ENCODE results near the gene TMEM167A.
A peak's percentile ranks its signal among the peaks of the same experiment; 100 is the strongest.

Gene TMEM167A, protein sequence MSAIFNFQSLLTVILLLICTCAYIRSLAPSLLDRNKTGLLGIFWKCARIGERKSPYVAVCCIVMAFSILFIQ

GRCh38 chr5:83076742-83077661, at the start of gene TMEM167A, which contains the start of gene XRCC4:
Gene TMEM167A (minus strand): TSS chr5:83077394. CDS start chr5:83077323, 71 bp downstream.
Gene XRCC4 (plus strand): TSS chr5:83077547. CDS start chr5:83104920, 27,373 bp downstream.
- Mint-ChIP-seq H3K4me1 (peaks cover 42% of the 10 kb centered on the region), H3K4me3 (peak within 1 kb of the TSS; percentile 99), H3K9me3 (peaks cover 0 to 4% of the 10 kb centered on the region in 2 donors), H3K27ac (peak within 1 kb of the TSS; percentile 99 to 100), H3K27me3 (no peaks in the 10 kb centered on the region)
- ATAC-seq (peak; percentile 99), DNase-seq (peak; percentile 90 to 95)

DNA sequence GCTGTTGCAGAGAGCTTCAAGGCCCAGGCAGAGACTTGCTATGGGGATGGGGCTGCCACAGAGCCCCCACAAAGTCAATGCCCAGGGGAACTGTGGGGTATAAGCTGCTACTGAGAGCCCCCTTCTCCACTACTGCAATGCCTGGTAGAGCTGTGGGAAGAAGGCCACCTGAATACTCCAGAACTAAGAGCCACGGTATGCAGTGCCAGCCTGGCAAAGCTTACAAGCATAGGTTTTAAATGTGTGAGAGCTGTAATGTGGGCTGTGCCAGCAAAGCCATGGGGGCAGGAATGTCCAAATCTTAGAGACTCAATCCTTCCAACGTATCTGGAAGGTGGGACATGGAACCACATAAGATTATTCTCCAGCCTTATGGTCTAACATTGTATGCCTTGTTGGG, 49.3 kb upstream of the TMEM167A start:
- peaks cover 8 to 20% of the 10 kb centered on the region in 2 donors for H3K9me3 Mint-ChIP-seq
- no peaks in the 10 kb centered on the region for H3K4me1 Mint-ChIP-seq
- DNase-seq (no peak), ATAC-seq (no peak)
- H3K27me3 Mint-ChIP-seq = no peaks in the 10 kb centered on the region
- no peak overlapping the region for H3K4me3 Mint-ChIP-seq
- no peak overlapping the region for H3K27ac Mint-ChIP-seq

DNA sequence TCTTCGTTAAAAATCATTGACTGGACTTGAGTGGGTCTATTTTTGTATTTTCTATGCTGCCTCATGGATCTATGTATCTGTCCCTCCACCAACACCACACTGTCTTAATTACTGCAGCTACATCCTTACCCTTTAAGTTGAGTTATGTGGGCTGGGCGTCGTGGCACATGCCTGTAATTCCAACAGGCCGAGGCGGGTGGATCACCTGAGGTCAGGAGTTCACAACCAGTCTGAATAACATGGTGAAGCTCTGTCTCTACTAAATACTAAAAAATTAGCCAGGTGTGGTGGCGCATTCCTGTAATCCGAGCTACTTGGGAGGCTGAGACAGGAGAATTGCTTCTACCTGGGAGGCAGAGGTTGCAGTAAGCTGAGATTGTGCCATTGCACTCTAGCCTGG, 48.4 kb upstream of the TMEM167A start:
- no peak overlapping the region for H3K27ac Mint-ChIP-seq
- no peaks in the 10 kb centered on the region for H3K27me3 Mint-ChIP-seq
- H3K4me3 Mint-ChIP-seq = no peak overlapping the region
- no peaks in the 10 kb centered on the region for H3K4me1 Mint-ChIP-seq
- ATAC-seq = no peak
- DNase-seq = no peak
- peaks cover 6 to 10% of the 10 kb centered on the region in 2 donors for H3K9me3 Mint-ChIP-seq

DNA sequence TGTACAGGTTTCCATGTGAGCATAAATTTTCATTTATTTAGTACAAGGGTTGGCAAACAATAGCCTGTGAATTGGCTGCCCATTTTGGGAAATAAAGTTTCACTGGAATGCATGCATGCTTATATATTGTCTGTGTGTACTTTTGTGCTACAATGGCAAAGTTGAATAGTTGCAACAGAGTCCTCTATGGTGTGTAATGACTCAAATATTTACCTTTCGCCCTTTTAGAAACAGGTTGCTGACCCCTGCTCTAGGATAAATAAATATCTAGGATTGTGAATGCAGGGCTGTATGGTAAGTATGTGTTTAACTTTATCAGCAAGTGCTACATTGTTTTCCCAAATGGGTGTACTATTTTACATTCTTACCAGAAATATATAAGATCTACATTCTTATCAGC, 47.4 kb upstream of the TMEM167A start:
- no peak for DNase-seq
- no peak for ATAC-seq
- Mint-ChIP-seq H3K27ac (no peak overlapping the region), H3K4me3 (no peak overlapping the region), H3K27me3 (no peaks in the 10 kb centered on the region), H3K9me3 (peaks cover 7 to 10% of the 10 kb centered on the region in 2 donors), H3K4me1 (no peaks in the 10 kb centered on the region)

DNA sequence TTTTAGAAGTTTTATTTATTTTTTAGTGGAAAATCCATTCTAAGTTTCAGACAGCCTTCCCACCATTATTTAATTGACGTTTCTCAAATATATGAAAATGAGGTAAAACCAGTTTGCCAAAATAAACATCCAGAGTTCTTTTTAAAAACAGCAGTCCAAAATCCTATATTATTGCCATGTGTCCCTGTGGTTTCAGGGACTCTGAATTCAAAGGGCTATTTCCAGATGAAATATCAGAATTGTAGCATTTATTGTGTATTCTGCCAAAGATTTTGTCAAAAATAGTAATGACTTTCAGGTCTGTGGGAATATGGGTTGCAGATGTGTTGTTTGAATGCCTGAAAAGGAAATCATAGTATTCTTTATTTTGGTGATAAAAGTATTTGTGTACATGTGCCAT, 41.8 kb upstream of the TMEM167A start:
- Mint-ChIP-seq H3K27me3 (no peaks in the 10 kb centered on the region), H3K4me1 (no peaks in the 10 kb centered on the region), H3K27ac (no peak overlapping the region), H3K4me3 (no peak overlapping the region), H3K9me3 (peaks cover 8 to 15% of the 10 kb centered on the region in 2 donors)
- no peak for DNase-seq
- no peak for ATAC-seq

- Mint-ChIP-seq H3K4me3 (no peak overlapping the region), H3K4me1 (no peaks in the 10 kb centered on the region), H3K27me3 (no peaks in the 10 kb centered on the region), H3K9me3 (peaks cover 8 to 15% of the 10 kb centered on the region in 2 donors), H3K27ac (no peak overlapping the region)
- DNase-seq = no peak
- ATAC-seq = no peak
Measured at GRCh38 chr5:83118471-83118870, 41.3 kb upstream of the TMEM167A start.

GRCh38 chr5:83115816-83116215, 38.6 kb upstream of the TMEM167A start:
- Mint-ChIP-seq H3K4me1 (no peaks in the 10 kb centered on the region), H3K9me3 (peaks cover 17 to 24% of the 10 kb centered on the region in 2 donors), H3K27ac (no peak overlapping the region), H3K4me3 (no peak overlapping the region), H3K27me3 (no peaks in the 10 kb centered on the region)
- ATAC-seq (no peak), DNase-seq (no peak)

DNA sequence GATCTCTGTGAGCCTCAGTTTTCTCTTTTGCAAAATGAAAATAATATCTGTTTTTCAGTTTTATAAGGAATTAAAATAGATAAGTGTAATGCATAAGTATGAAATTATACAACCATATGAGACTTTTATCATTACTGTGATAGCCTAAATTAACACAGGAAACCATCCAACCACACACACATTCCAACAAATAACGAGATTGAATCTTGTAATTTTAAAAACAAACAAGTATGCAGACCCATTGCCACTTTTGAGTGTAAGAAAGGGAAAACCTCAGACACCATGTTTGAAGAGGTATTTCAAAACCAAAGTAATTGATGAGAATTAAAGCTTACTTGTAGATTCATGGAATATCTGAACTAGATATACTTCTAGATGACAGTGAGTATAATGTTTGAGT, 32.2 kb upstream of the TMEM167A start:
- Mint-ChIP-seq H3K27me3 (no peaks in the 10 kb centered on the region), H3K27ac (no peak overlapping the region), H3K9me3 (peaks cover 9 to 12% of the 10 kb centered on the region in 2 donors), H3K4me3 (no peak overlapping the region), H3K4me1 (no peaks in the 10 kb centered on the region)
- no peak for ATAC-seq
- no peak for DNase-seq

DNA sequence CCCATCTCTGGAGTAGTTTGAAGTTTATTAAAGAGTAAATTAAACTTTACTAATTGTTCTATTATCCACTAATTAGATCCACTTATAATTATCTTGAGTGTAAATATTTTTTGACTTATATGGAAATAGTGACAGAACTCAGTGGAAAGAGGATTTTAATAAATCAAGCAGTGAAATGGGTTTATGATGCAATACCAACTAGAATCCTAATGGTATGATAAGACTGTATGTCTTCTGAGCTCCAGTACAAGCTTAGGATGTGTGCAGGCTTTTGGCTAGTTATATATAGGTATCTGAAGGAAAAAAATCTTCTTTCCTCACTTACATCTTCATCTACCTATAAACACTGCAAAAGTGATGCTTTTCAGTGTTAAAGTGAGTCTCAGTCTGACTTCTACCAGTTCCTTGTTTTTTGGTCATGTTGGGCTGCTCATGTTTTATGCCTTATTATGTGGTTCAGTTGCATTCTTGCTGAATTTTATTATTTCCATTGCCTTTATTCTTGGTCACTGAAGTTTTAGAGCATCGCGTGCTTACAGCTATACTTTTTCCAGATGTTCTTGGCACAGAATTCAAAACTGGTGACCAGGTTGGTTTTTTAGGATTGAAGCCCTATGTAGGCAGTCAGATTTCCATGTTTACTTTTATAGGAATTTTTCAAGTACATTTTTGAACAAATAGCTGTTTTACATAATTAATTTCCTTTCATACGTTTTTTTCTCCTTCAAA, 30.7 kb upstream of the TMEM167A start:
- DNase-seq = no peak
- no peak for ATAC-seq
- no peak overlapping the region for H3K4me3 Mint-ChIP-seq
- peaks cover 5 to 8% of the 10 kb centered on the region in 2 donors for H3K9me3 Mint-ChIP-seq
- no peak overlapping the region for H3K27ac Mint-ChIP-seq
- H3K27me3 Mint-ChIP-seq = no peaks in the 10 kb centered on the region
- no peaks in the 10 kb centered on the region for H3K4me1 Mint-ChIP-seq

- no peak overlapping the region for H3K27ac Mint-ChIP-seq
- H3K4me1 Mint-ChIP-seq = no peaks in the 10 kb centered on the region
- H3K27me3 Mint-ChIP-seq = no peaks in the 10 kb centered on the region
- H3K4me3 Mint-ChIP-seq = no peak overlapping the region
- H3K9me3 Mint-ChIP-seq = no peaks in the 10 kb centered on the region
- no peak for ATAC-seq
- no peak for DNase-seq
Measured at GRCh38 chr5:83104021-83104420, 26.8 kb upstream of the TMEM167A start.

- H3K4me1 Mint-ChIP-seq = no peaks in the 10 kb centered on the region
- H3K9me3 Mint-ChIP-seq = no peaks in the 10 kb centered on the region
- H3K27ac Mint-ChIP-seq = no peak overlapping the region
- no peak overlapping the region for H3K4me3 Mint-ChIP-seq
- ATAC-seq (no peak), DNase-seq (no peak)
- no peaks in the 10 kb centered on the region for H3K27me3 Mint-ChIP-seq
Measured at GRCh38 chr5:83102364-83102980, 25.3 kb upstream of the TMEM167A start.

DNA sequence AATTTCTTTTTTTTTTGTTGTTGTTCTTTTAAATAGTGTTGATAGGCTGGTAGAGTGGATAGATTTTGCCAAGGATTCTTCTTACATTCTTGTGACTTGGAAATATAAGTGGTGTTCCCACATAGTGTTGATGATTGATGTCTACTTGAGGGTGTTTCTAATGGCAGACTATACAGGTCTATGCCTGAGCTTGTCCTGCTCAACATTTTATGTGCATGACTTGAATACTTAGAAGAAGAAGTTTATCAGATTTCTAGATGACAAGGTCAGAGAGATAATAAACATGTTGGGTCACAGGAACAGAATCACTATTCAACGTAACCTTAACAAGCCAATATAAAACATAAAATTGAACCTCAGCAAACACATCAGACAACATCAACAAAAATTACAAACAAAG, 24.3 kb upstream of the TMEM167A start:
- H3K4me1 Mint-ChIP-seq = no peaks in the 10 kb centered on the region

DNA sequence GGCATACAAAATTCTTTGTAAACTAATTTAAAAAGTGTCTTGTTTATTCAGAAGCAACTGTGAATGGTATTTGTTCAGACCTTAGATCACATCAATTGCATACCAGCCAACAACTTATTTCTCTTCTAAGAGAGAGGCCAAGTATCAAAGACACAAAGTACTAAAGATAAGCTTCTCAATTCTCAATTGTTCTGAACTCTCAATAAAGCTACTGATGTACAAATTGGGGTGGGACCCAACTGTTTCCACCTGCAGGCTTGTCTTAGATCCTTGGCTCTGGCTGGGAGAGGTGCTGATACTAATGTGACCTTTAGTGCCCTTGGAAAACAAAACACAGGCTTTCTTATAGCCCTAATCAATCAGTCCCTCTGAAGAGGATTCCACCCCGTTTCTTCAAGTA, 22.3 kb upstream of the TMEM167A start:
- Mint-ChIP-seq H3K4me1 (peaks cover 5% of the 10 kb centered on the region), H3K9me3 (peaks cover under 1 to 15% of the 10 kb centered on the region in 2 donors), H3K27ac (no peak overlapping the region), H3K4me3 (no peak overlapping the region), H3K27me3 (no peaks in the 10 kb centered on the region)
- DNase-seq (no peak), ATAC-seq (no peak)

More for the DNA sequence above, 24.3 kb upstream of the TMEM167A start:
- Mint-ChIP-seq H3K27me3 (no peaks in the 10 kb centered on the region), H3K27ac (no peak overlapping the region), H3K9me3 (no peaks in the 10 kb centered on the region), H3K4me3 (no peak overlapping the region)
- ATAC-seq (no peak), DNase-seq (no peak)

DNA sequence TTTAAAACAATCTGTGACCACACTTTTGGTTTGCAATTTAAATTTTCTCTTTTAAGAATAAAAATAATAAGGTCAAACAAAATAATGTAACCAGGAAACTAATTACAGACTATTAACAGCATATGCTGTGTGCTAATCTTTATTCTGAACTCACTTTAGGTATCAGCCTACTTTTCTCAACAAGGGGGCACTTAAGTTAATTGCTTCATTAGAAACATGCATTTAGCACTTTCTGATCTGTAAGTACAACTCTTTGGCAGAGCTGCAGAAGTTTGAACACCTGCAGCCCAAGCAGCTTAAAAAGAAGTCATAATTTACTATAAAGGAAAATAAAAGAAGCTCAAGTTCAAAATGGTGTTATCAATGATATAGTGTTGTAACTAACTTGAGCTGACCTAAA, 21.8 kb upstream of the TMEM167A start:
- no peak for ATAC-seq
- DNase-seq = no peak
- Mint-ChIP-seq H3K9me3 (peaks cover 5 to 19% of the 10 kb centered on the region in 2 donors), H3K4me1 (peaks cover 5% of the 10 kb centered on the region), H3K4me3 (no peak overlapping the region), H3K27ac (no peak overlapping the region), H3K27me3 (no peaks in the 10 kb centered on the region)

DNA sequence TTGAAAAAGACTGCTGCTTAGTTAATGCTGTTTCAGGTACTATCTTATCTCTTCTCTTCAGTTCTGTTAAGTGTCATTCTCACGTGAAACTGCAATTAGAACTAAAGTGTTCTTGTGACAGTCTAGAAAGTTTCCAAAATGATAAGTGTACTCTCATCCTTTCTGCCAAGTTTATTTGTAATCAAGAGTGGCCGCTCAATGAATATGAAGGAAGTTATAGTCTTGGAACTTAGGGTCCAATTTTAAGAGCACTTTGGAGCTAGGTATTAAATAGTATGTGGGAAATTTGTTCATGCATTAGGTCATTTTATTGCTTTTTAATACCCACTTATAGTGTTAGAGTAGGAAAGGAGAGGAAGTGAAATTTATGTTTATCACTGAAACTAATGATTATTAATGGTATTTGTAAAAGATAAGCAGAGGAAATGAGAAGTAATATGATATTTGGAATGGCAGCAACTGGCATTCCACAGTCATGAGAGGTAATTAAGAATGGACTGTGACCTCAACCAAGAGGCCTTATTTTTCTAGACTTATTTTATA, 20.6 kb upstream of the TMEM167A start:
- Mint-ChIP-seq H3K9me3 (peaks cover 17 to 32% of the 10 kb centered on the region in 2 donors), H3K27ac (no peak overlapping the region), H3K4me1 (peaks cover 12% of the 10 kb centered on the region), H3K27me3 (no peaks in the 10 kb centered on the region), H3K4me3 (no peak overlapping the region)
- DNase-seq (no peak), ATAC-seq (no peak)

Measured in stimulated activated naive CD8-positive, alpha-beta T cell treated with anti-CD3 and anti-CD28 coated beads, Interleukin-15, amount 100 ng/mL, for 72 hours (primary cell).